ENCODE measurements around the gene PPP1R9B. TPM values are rescaled to one million over a fixed set of nuclear protein-coding genes. Genes with fewer than 3 reads are reported as not detected.
A peak's percentile ranks its signal among the peaks of the same experiment; 100 is the strongest.

The PPP1R9B gene
- total RNA-seq, 1 experiment from 2014 or later = 23.0 TPM

- Mint-ChIP-seq H3K4me1 (peaks cover 30 to 38% of the 10 kb centered on the region in 2 experiments), H3K36me3 (ENCODE audit: insufficient read depth in 1 of 3, low read depth in 3 of 3) (no peaks in the 10 kb centered on the region), H3K27ac (no peak overlapping the region), H3K9me3 (no peaks in the 10 kb centered on the region; a peak in 1 of 5 replicates), H3K4me3 (no peak overlapping the region), H3K27me3 (ENCODE audit: low read depth) (peaks cover 3% of the 10 kb centered on the region)
- H3K4me1 ChIP-seq (ENCODE audit: insufficient read depth, low read length) = peaks cover 2% of the 10 kb centered on the region; the same call in 1 of the 2 replicates
- no peaks in the 10 kb centered on the region for H3K9me3 ChIP-seq (ENCODE audit: control insufficient read depth, low read depth, low read length)
- no peak overlapping the region for H2BK15ac ChIP-seq (ENCODE audit: low read depth, low read length)
- WGBS (ENCODE audit: extremely low coverage, insufficient read length, low lambda C conversion rate) = no CpG with 5 or more reads among the region's 20 CpGs
- no peaks in the 10 kb centered on the region for H3K79me2 ChIP-seq (ENCODE audit: insufficient read depth, low read length)
- no peak overlapping the region for H2BK120ac ChIP-seq (ENCODE audit: low read depth, low read length, poor library complexity, severe bottlenecking)
- H3K27me3 ChIP-seq (ENCODE audit: insufficient read depth, low read length) = no peaks in the 10 kb centered on the region
- no peak overlapping the region for H3K18ac ChIP-seq (ENCODE audit: insufficient read length, low read depth, low read length)
- no peak overlapping the region for H3T11ph ChIP-seq (ENCODE audit: low read length)
- no peak overlapping the region for H2AFZ ChIP-seq (ENCODE audit: low read length)
- H4K5ac ChIP-seq (ENCODE audit: insufficient read length, low read depth, low read length) = no peak overlapping the region
- H3K79me1 ChIP-seq (ENCODE audit: insufficient read depth, low read depth, low read length, poor library complexity, severe bottlenecking) = no peaks in the 10 kb centered on the region
- no peak overlapping the region for H2BK5ac ChIP-seq (ENCODE audit: insufficient read length, low read length)
- TF ChIP-seq CTCF (conservative IDR thresholded peaks at IDR 0.05) = peak; percentile 30; the same call in 1 of the 3 replicates
- no peak overlapping the region for H3K56ac ChIP-seq (ENCODE audit: insufficient read length, low read depth, low read length)
- H3K23me2 ChIP-seq (ENCODE audit: insufficient read length, low read depth, low read length, poor library complexity, severe bottlenecking) = peaks cover 4% of the 10 kb centered on the region
- no peak for DNase-seq
- no peak overlapping the region for H3K14ac ChIP-seq (ENCODE audit: insufficient read depth, low read length)
- no peak overlapping the region for H2BK12ac ChIP-seq (ENCODE audit: insufficient read length, low read depth, low read length)
- H3K9ac ChIP-seq (ENCODE audit: extremely low read depth, insufficient read length, low read length) = no peak overlapping the region
- H3K27ac ChIP-seq (ENCODE audit: insufficient read length, low read depth, low read length) = no peak overlapping the region
- no peaks in the 10 kb centered on the region for H4K20me1 ChIP-seq (ENCODE audit: control insufficient read depth, insufficient read depth, insufficient read length)
- no peak overlapping the region for H4K91ac ChIP-seq (ENCODE audit: insufficient read length, low read depth, low read length)
- H2AK5ac ChIP-seq (ENCODE audit: insufficient read length, low read length) = no peak overlapping the region
- no peak overlapping the region for H3K4me2 ChIP-seq (ENCODE audit: insufficient read depth, insufficient read length, low read length)
- no peak overlapping the region for H4K8ac ChIP-seq (replicated peaks; ENCODE audit: insufficient read length, low read depth, low read length)
- H3K23ac ChIP-seq (ENCODE audit: insufficient read length, low read depth, low read length) = no peak overlapping the region
- no peak overlapping the region for H2BK20ac ChIP-seq (ENCODE audit: low read depth, low read length, poor library complexity, severe bottlenecking)
- no peak overlapping the region for H3K4ac ChIP-seq (ENCODE audit: low read depth, low read length)
Observed at GRCh38 chr17:50176559-50177357, 26.3 kb upstream of the PPP1R9B start.
